Panc1 (cell line): ENCODE data around the gene ATP2C1. TPM values are rescaled to one million over a fixed set of nuclear protein-coding genes. Genes with fewer than 3 reads are reported as not detected.

Source experiments
- ATAC-seq: fragments of 200-7000 bp; cut with Tn5 transposase; 2 replicates; pipeline ENCODE4 v1.9.1; 2020; ENCODE audit warnings: mild to moderate bottlenecking, moderate library complexity
- BruUV-seq: library from RNA; stranded (reverse); fragments of 400-500 nt; replicated peaks from 2 replicates; lab custom pipeline; 2021; lab: Mats Ljungman, UMichigan
- CTCF ChIA-PET: fragments of 300-600 bp; sonication (Branson Sonifier 250); formaldehyde crosslinking; loops from one replicate; lab custom pipeline; 2022; ENCODE audit warnings: antibody characterized with exemption; lab: Charles Lee
- POLR2A ChIA-PET: fragments of 300-600 bp; sonication (Branson Sonifier 250); formaldehyde crosslinking; loops from one replicate; lab custom pipeline; 2022; ENCODE audit warnings: antibody characterized with exemption; lab: Charles Lee
- DNase-seq: peaks from one replicate; pipeline ENCODE4 v3.0.0-alpha.2; 2010; ENCODE audit warnings: low read depth, low spot score
- H3K27ac ChIP-seq: 2 replicates; pipeline ENCODE4 v1.5.1; 2011; ENCODE audit warnings: mild to moderate bottlenecking, low read length, inconsistent platforms
- H3K27me3 ChIP-seq: fragments of 200-500 bp; sonication (Bioruptor generic); 2 replicates; pipeline ENCODE4 v1.6.0; 2014; ENCODE audit warnings: low read length, inconsistent platforms; ENCODE audit not compliant: control insufficient read depth, insufficient read depth
- H3K36me3 ChIP-seq: fragments of 200-500 bp; sonication (Bioruptor generic); 2 replicates; pipeline ENCODE4 v1.5.1; 2014; ENCODE audit warnings: inconsistent platforms, mild to moderate bottlenecking, low read length, moderate library complexity; ENCODE audit not compliant: control insufficient read depth, insufficient read depth
- H3K4me1 ChIP-seq: 2 replicates; pipeline ENCODE4 v1.5.1; 2011; ENCODE audit warnings: inconsistent platforms, mild to moderate bottlenecking, low read length, moderate library complexity; ENCODE audit not compliant: control insufficient read depth, insufficient read depth
- H3K4me3 ChIP-seq, 2 experiments: 2 replicates each; pipeline ENCODE4 v1.5.1; 2011 to 2012; ENCODE audit warnings: low read depth in 2 of 2, low read length in 2 of 2, mild to moderate bottlenecking in 2 of 2, inconsistent platforms in 1 of 2, moderate library complexity in 1 of 2
- H3K9me3 ChIP-seq: fragments of 200-500 bp; sonication (Bioruptor generic); 2 replicates; pipeline ENCODE4 v1.5.1; 2014; ENCODE audit warnings: low read depth, mild to moderate bottlenecking, inconsistent platforms, low read length, moderate library complexity; ENCODE audit not compliant: control insufficient read depth, insufficient read depth
- CTCF ChIP-seq: fragments of 450-650 bp; IDR thresholded peaks from 2 replicates; pipeline ENCODE4 v1.5.1; 2017; ENCODE audit warnings: mild to moderate bottlenecking
- POLR2AphosphoS5 ChIP-seq: IDR thresholded peaks from 2 replicates; pipeline ENCODE4 v1.6.1; 2012; ENCODE audit warnings: mild to moderate bottlenecking, low read depth, low read length, moderate library complexity
- SIN3A ChIP-seq: IDR thresholded peaks from 2 replicates; pipeline ENCODE4 v1.6.1; 2012; ENCODE audit warnings: low read depth, mild to moderate bottlenecking, low read length, moderate library complexity, borderline replicate concordance; ENCODE audit not compliant: insufficient read depth
- TCF7L2 ChIP-seq: IDR thresholded peaks from 2 replicates; pipeline ENCODE4 v1.6.1; 2011; ENCODE audit warnings: mild to moderate bottlenecking, low read depth, low read length, inconsistent platforms
- in situ Hi-C: cut with HindIII; loops from 2 replicates; pipeline ENCODE4 v1.10.0; 2016; ENCODE audit warnings: low sequenced_read_pairs, low pct_unique_long_range_greater_than_20kb
- intact Hi-C: fragments of 100-400 bp; cut with micrococcal nuclease; formaldehyde crosslinking; loops from one replicate; pipeline ENCODE4 v1.10.0; 2022; ENCODE audit not compliant: unreplicated experiment
- total RNA-seq: library from RNA; stranded (reverse); gene quantifications from one replicate; pipeline ENCODE4 v1.2.1, GENCODE V29; 2021; ENCODE audit not compliant: unreplicated experiment
- TF ChIP-seq, protein P1 (sequence below), 2 experiments: IDR thresholded peaks; 2 replicates each; pipeline ENCODE4 v1.6.1; 2011 to 2012; ENCODE audit warnings: low read depth in 2 of 2, control low read depth in 1 of 2, low read length in 1 of 2, mild to moderate bottlenecking in 1 of 2, moderate library complexity in 1 of 2; ENCODE audit not compliant: insufficient read depth in 1 of 2

The ATP2C1 gene
- total RNA-seq, 1 experiment from 2014 or later = 101 TPM

GRCh38 chr3:130897316-130897715, 3.4 kb downstream of the ATP2C1 start:
- peaks cover 40% of the 10 kb centered on the region for H3K4me1 ChIP-seq
- no peak overlapping the region for H3K27ac ChIP-seq
- BruUV-seq = no TSS peak
- H3K9me3 ChIP-seq = no peaks in the 10 kb centered on the region
- intact Hi-C loops = no loop called here
- no peak for ATAC-seq
- DNase-seq = no peak
- TF ChIP-seq, protein P1, sequence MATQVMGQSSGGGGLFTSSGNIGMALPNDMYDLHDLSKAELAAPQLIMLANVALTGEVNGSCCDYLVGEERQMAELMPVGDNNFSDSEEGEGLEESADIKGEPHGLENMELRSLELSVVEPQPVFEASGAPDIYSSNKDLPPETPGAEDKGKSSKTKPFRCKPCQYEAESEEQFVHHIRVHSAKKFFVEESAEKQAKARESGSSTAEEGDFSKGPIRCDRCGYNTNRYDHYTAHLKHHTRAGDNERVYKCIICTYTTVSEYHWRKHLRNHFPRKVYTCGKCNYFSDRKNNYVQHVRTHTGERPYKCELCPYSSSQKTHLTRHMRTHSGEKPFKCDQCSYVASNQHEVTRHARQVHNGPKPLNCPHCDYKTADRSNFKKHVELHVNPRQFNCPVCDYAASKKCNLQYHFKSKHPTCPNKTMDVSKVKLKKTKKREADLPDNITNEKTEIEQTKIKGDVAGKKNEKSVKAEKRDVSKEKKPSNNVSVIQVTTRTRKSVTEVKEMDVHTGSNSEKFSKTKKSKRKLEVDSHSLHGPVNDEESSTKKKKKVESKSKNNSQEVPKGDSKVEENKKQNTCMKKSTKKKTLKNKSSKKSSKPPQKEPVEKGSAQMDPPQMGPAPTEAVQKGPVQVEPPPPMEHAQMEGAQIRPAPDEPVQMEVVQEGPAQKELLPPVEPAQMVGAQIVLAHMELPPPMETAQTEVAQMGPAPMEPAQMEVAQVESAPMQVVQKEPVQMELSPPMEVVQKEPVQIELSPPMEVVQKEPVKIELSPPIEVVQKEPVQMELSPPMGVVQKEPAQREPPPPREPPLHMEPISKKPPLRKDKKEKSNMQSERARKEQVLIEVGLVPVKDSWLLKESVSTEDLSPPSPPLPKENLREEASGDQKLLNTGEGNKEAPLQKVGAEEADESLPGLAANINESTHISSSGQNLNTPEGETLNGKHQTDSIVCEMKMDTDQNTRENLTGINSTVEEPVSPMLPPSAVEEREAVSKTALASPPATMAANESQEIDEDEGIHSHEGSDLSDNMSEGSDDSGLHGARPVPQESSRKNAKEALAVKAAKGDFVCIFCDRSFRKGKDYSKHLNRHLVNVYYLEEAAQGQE (IDR thresholded peaks at IDR 0.05; ENCODE audit: insufficient read depth in 1 of 2, low read depth in 2 of 2, low read length in 1 of 2) = no peak
- no peak for TF ChIP-seq SIN3A
- no peak for TF ChIP-seq TCF7L2
- no peak for TF ChIP-seq POLR2AphosphoS5
- no peak for TF ChIP-seq CTCF
- no peaks in the 10 kb centered on the region for H3K27me3 ChIP-seq
- no peak overlapping the region for H3K4me3 ChIP-seq
- POLR2A ChIA-PET = no interaction called here
- H3K36me3 ChIP-seq = no peaks in the 10 kb centered on the region; the same call in 1 of the 2 replicates
- CTCF ChIA-PET = no interaction called here
- in situ Hi-C loops = no loop called here

DNA sequence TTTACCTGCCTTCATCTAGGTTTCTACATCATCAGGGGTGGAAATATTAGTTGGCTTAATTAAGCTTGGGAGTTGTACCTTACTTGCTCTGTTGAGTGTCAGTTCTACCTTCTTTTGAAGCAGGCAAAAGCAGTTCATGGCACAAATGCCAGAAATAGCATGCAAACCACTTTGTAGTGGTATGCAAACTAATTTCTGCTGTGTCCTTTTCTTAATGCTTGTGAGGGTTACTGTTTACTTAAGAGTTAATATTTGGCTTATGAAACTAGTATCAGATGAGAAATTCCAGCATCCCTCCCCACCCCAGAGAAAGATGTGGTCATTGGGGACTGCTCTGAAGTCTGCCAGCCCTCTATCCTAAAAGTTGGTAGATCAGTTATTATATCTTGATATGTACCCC, 7.1 kb downstream of the ATP2C1 start:
- ATAC-seq (no peak), DNase-seq (no peak)
- in situ Hi-C loops = no loop called here
- intact Hi-C loops = no loop called here
- TF ChIP-seq TCF7L2 (no peak), POLR2AphosphoS5 (no peak), CTCF (no peak), SIN3A (no peak)
- TF ChIP-seq, protein P1 (IDR thresholded peaks at IDR 0.05; ENCODE audit: insufficient read depth in 1 of 2, low read depth in 2 of 2, low read length in 1 of 2) = no peak
- no peaks in the 10 kb centered on the region for H3K27me3 ChIP-seq
- CTCF ChIA-PET = no interaction called here
- H3K36me3 ChIP-seq = no peaks in the 10 kb centered on the region
- no TSS peak for BruUV-seq
- H3K9me3 ChIP-seq = no peaks in the 10 kb centered on the region
- POLR2A ChIA-PET = interaction anchor here (0.6 kb wide), 1 partner anchor 599 kb away, joined by 4 read pairs; no protein-coding TSS in a partner anchor
- peaks cover 35% of the 10 kb centered on the region for H3K4me1 ChIP-seq
- no peak overlapping the region for H3K27ac ChIP-seq
- no peak overlapping the region for H3K4me3 ChIP-seq
